GM15510 (cell line): ENCODE data around the gene IFITM1.

Source experiments
- POLR2A ChIP-seq: IDR thresholded peaks from 3 replicates; pipeline ENCODE4 v1.6.1; 2011; ENCODE audit warnings: borderline replicate concordance; ENCODE audit not compliant: insufficient read length; ENCODE audit errors: extremely low read depth

The IFITM1 gene

DNA sequence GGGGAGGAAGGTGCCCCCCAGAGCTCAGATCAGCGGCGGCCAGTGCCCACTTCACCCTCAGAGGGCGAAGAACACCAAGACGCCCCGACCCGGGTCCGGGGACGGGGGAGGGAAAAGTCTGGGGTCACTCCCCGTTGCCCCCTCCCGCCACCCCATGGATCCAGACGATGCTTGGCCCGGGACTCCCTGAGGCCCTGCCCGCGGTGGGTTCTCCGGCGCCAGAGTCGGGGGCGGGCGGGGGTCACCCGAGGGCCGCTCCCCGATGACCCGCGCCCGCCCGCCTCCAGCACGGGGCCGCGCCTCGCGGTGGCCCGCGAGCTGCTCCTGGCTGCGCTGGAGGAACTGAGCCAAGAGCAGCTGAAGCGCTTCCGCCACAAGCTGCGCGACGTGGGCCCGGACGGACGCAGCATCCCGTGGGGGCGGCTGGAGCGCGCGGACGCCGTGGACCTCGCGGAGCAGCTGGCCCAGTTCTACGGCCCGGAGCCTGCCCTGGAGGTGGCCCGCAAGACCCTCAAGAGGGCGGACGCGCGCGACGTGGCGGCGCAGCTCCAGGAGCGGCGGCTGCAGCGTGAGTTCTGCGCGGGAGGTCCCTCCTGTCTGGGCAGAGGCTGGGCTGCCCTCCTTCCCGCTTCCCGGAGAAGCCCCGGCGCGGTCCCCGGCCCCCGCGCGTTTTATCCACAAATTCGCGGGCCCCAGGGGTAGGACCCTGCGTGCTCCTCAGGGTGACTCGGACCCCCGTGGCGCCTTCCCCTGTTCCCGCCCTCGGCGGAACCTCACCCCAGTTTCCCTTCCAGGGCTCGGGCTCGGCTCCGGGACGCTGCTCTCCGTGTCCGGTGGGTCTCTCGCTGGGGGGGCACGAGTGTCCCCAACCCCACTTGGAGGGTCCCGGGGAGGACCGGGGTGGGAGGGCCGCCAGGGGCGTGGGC, 34.5 kb upstream of the IFITM1 start:
- TF ChIP-seq POLR2A: no peak

- TF ChIP-seq POLR2A: no peak
Measured at GRCh38 chr11:279966-280705, 33.7 kb upstream of the IFITM1 start.

- TF ChIP-seq POLR2A: no peak
Measured at GRCh38 chr11:280706-281485, 32.9 kb upstream of the IFITM1 start.

GRCh38 chr11:281486-282161, 32.2 kb upstream of the IFITM1 start:
- TF ChIP-seq POLR2A: no peak

- no peak for TF ChIP-seq POLR2A
Measured at GRCh38 chr11:282171-282570, 31.7 kb upstream of the IFITM1 start.

DNA sequence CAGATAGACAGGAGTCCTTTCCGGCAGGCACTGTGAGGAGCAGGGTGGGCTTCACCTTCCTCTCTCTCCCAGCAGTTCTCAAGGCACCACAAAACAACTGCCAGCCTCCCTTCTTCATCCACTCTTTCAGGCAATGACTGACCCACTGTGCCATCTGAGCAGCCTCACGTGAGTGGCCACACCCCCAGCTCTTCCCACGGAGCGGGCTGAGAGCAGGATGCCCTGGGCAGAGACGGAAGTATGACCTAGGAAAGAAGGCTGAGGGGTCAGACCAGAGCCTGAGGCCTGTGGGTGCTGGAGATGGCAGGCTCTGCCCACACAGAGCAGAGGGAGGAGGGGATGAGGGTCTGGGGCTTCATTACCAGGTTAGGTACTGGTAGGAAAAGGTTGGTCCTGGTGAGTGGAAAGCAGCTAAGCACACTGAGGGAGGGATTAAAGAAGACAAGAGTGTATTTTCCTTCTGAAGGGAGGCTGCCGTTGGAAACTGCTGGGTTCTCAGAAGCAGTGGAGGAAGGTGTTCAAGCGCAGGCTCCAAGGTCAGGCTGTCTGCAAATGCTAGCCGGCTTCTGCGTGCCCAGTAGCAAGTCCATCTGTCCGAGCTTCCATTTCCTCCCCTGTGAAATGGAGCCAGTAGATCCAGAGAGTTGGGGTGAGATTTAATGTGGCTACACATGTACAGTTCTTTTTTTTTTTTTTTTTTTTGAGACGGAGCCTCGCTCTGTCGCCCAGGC, 31.0 kb upstream of the IFITM1 start:
- no peak for TF ChIP-seq POLR2A

GRCh38 chr11:283405-284104, 30.3 kb upstream of the IFITM1 start:
- TF ChIP-seq POLR2A: no peak

DNA sequence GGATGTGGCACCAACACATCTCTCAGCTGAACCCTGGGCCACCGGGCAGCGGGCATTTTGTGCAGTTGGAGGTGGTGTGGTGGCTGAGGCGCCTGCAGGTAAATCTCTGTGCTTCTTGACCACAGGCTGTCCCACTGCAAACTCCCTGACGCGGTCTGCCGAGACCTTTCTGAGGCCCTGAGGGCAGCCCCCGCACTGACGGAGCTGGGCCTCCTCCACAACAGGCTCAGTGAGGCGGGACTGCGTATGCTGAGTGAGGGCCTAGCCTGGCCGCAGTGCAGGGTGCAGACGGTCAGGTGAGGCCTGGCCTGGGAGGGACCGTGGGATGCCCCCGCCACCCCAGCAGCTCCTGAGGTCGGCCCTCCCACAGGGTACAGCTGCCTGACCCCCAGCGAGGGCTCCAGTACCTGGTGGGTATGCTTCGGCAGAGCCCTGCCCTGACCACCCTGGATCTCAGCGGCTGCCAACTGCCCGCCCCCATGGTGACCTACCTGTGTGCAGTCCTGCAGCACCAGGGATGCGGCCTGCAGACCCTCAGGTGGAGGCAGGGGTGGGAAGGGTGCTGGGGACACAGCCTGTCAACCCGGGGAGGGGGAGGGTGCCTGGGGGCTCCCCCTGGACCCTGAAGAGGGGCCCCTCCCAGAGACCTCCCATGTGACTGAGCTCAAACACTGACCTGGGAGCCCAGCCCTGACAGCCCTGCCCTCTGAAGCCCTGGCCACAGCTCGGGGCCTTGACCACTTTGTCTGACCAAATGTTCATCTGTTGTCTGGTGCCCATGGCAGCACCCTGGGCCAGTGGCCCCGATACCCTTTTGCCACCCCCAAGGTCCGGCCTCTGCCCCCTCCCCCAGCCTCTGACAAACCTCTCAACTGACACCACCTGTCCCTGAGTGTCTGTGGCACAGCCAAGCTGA, 29.5 kb upstream of the IFITM1 start:
- TF ChIP-seq POLR2A: no peak

- no peak for TF ChIP-seq POLR2A
Measured at GRCh38 chr11:285021-285893, 28.6 kb upstream of the IFITM1 start.

- no peak for TF ChIP-seq POLR2A
Measured at GRCh38 chr11:285894-286220, 28.0 kb upstream of the IFITM1 start.

GRCh38 chr11:287821-288477, 25.9 kb upstream of the IFITM1 start:
- no peak for TF ChIP-seq POLR2A
